GM12865 (cell line): ENCODE data around the gene FAM156A.
"Not testable (repeated sequence)": the region's sequence is repeated elsewhere in the genome, so short reads cannot be mapped to it uniquely, and the experiment has no call there.

Experiments used
- DNase-seq: peaks from one replicate; pipeline ENCODE4 v3.0.0; 2010; ENCODE audit warnings: low read depth
- H3K4me3 ChIP-seq: 2 replicates; pipeline ENCODE4 v1.5.1; 2011; ENCODE audit warnings: mild to moderate bottlenecking, low read depth, low read length, control low read depth
- TF ChIP-seq, protein P1 (sequence below): IDR thresholded peaks from 2 replicates; pipeline ENCODE4 v1.5.1; 2011; ENCODE audit warnings: low read length, control low read depth, low read depth, inconsistent platforms; ENCODE audit not compliant: insufficient read depth; ENCODE audit errors: missing control alignments

Gene FAM156A

GRCh38 chrX:52979993-52980392, 21.7 kb upstream of the FAM156A start:
- TF ChIP-seq, protein P1, sequence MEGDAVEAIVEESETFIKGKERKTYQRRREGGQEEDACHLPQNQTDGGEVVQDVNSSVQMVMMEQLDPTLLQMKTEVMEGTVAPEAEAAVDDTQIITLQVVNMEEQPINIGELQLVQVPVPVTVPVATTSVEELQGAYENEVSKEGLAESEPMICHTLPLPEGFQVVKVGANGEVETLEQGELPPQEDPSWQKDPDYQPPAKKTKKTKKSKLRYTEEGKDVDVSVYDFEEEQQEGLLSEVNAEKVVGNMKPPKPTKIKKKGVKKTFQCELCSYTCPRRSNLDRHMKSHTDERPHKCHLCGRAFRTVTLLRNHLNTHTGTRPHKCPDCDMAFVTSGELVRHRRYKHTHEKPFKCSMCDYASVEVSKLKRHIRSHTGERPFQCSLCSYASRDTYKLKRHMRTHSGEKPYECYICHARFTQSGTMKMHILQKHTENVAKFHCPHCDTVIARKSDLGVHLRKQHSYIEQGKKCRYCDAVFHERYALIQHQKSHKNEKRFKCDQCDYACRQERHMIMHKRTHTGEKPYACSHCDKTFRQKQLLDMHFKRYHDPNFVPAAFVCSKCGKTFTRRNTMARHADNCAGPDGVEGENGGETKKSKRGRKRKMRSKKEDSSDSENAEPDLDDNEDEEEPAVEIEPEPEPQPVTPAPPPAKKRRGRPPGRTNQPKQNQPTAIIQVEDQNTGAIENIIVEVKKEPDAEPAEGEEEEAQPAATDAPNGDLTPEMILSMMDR = no peak
- H3K4me3 ChIP-seq = no peak overlapping the region
- DNase-seq = no peak

- no peak for DNase-seq
- TF ChIP-seq, protein P1 = no peak
- H3K4me3 ChIP-seq = no peak overlapping the region
These were observed 21.2 kb upstream of the FAM156A start for GRCh38 chrX:52979568-52979967.

DNA sequence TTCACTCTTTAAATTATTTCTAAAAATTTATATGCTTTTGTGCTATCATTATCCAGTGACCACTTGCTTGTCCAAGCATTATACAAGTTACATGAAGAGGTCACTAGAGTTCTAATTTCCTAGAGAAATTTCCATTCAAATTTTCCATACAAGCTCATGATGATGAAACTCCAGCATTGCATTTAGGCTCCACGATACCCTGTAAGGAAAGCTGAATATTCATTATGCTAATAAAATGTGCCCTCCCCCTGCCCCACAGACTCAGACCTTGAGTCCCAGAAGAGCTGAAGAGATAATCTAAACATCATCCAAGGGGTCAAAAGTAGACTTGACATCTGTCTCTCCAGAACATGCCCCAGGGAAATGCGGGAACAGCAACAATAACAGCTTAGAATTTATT, 19.6 kb upstream of the FAM156A start:
- H3K4me3 ChIP-seq = no peak overlapping the region
- TF ChIP-seq, protein P1 = no peak
- no peak for DNase-seq

DNA sequence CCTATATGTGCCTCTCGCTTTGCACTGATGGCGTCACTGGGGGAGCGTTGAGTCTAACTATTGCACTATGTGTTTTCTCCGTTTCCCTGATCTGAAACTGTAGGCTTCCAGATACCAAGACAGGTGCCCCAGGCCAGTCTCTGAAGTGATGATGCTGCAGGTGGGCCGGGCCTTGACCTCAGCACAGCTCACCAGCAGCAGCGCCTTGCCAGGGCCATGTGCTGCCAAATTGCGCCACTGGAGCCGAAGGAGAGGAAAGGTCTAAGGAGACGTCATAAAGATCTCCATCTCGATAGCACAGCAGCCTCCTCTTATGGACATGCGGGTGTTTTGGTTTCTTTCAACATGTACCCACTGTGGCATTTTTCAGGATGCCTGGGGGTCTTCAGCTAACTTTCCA, 17.3 kb upstream of the FAM156A start:
- DNase-seq = not testable (repeated sequence)

DNA sequence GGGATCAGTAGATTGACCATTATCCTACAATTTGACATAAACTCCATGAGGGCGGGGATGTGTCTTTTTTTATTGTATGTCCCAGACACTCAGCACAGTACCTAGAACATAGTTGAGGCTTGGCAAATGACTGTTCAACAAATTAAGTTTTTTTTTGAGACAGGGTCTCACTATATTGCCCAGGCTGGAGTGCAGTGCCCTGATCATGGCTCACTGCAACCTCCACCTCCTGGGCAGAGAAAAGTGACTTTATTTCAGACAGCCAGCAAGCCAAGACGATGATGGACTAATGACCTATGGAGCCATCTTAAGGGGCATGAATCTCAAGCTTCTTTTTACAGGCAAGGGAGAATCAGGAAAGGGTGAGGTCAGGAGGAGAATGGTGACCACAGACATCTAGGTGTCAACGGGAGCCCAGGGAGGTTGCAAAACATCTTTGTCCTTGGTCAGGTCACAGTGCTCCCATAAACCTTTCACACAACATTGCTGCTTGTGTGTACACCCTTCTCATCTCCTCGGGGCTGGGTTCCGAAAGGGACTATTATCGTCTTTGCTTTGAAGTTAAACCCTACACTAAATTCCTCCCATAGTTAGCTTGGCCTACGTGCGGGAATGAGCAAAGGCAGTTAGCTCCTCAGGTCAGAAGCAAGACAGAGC, 16.1 kb upstream of the FAM156A start:
- not testable (repeated sequence) for DNase-seq

More for the DNA sequence above, 17.3 kb upstream of the FAM156A start:
- not testable (repeated sequence) for H3K4me3 ChIP-seq

GRCh38 chrX:52967922-52968321, 9.6 kb upstream of the FAM156A start:
- H3K4me3 ChIP-seq, DNase-seq: not testable (repeated sequence)

More for the DNA sequence above, 16.1 kb upstream of the FAM156A start:
- not testable (repeated sequence) for H3K4me3 ChIP-seq

- DNase-seq, H3K4me3 ChIP-seq: not testable (repeated sequence)
These were observed 8.8 kb upstream of the FAM156A start for GRCh38 chrX:52966993-52967738.

DNA sequence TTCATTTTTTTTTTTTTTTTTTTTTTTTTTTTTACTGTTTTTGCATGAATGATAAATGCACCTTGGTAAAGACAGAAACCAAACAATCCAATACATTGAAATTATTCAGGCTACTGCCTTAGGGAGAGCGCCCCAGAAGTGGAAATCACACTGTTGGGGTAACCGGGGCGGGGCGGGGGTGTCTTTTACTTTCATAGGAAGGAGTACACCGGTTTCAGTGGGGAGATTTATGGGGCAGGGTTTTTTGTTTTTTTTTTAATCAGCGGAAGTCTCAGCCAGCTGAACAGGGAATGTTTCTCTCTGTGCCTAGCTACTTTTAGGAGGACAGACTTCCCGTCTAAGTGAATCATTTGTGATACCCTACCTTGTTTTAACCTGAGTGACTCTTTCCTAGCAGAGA, 643 bp upstream of the FAM156A start:
- not testable (repeated sequence) for DNase-seq, H3K4me3 ChIP-seq

- H3K4me3 ChIP-seq, DNase-seq: not testable (repeated sequence)
These were observed 8.4 kb downstream of the FAM156A start for GRCh38 chrX:52949884-52950283.

DNA sequence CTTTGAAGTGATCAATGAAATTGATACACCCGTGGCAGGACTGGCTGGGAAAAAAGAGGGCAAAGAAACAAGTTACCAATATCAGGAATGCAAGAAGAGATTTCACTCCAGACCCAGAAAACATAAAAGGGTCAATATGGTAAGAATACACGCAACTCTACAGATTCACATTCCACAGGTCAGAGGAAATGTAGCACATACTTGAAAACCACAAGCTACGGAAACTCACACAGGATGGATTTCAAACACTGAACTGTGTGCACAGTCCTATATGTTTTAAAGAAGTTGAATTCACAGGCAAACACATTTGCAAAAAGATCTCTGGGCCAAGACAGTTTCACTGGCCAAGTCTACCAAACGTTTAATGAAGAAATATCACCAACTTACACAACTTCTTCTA, 9.0 kb downstream of the FAM156A start:
- DNase-seq, H3K4me3 ChIP-seq: not testable (repeated sequence)

DNA sequence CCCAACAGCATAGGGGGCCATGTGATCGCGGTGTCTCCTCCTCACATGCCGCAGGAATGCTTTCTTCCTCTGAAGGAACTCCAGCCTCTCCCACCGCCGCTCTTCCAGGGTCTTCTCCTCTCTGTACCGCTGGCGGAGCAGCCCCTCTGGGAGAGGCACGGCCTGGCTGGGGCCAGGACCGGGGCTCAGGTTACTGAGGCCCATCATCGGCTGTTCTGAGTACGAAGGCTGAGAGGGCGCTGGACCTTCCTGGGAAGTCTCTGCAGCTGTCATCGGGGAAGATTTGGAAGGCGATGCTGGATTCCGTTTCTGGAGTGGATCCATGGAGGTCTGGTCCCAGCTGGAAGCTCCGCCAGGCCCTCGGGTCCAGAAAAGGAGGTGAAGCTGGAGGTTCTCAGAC, 10.1 kb downstream of the FAM156A start:
- not testable (repeated sequence) for DNase-seq

DNA sequence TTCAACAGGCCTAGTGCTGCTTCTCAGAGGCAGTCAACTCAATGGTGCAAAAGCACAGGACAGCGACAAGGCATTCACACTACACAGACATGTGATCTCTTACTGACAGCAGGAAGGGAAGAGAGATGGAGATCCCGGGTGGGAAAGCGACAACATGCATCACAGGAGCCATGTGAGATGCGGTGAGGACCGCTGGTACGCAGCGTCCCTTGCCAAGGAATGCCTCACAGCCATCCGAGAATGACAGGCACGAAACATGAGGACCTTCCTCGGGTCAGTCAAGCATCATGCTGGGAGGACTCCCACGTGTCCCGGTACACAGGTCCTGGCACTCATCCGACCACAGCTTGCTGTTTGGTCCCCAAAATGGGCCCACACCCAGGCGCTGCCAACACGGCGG, 10.8 kb downstream of the FAM156A start:
- not testable (repeated sequence) for DNase-seq, H3K4me3 ChIP-seq

More for the DNA sequence above, 10.1 kb downstream of the FAM156A start:
- H3K4me3 ChIP-seq = not testable (repeated sequence)

DNA sequence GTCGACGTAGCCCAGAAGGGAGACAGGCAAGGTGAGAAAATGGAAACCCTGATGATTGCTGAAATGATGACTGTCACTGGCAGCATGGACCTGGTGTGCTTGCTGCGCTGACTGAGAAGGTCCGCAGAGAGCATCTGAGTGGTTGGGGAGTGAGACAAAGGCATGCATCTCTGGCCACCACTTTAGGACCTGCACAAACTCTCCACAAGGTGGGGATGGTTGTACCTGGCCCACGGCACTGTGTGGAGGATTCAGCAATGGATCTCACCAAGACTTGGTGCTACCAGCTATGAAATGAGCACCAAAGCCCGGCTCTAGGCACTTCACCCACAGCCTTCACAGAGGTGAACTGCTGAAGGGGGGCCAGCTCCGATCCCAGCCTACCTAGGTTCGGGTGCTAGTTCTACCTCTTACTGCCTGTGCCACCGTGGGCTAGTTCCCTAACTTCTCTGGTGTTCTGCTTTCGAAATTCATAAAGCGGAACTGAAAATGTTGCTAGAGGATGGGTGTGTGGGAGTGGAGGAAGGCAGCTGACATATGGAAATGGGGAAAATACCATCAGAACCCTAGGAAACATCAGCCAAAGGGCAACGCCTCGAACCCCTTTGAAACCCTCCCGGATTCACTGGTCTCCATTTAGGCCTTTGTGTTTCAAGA, 12.4 kb downstream of the FAM156A start:
- DNase-seq, H3K4me3 ChIP-seq: not testable (repeated sequence)

DNA sequence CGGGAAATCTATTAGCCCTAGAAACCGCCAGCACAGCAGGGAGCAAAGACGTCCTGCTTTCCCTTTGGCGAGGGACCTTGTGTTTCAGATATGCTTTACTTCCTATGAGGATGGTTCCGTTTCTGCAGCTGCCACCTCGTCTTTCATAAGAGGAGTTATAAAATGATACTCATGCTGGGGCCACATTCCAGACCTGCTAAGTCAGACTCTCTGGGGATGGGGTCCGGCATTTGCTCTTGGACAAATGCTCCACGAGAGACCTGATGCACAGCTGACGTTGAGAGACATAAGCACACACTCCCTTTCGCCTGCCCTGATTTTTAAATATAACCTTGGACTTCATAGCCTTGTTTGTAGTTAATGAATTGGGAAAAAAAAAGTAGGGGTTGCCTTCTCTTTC, 16.6 kb downstream of the FAM156A start:
- not testable (repeated sequence) for H3K4me3 ChIP-seq, DNase-seq

- H3K4me3 ChIP-seq, DNase-seq: not testable (repeated sequence)
These were observed 17.6 kb downstream of the FAM156A start for GRCh38 chrX:52940704-52941103.
